Measurements from ENCODE around the gene PPP1R11. TPM values are rescaled to one million over a fixed set of nuclear protein-coding genes. Genes with fewer than 3 reads are reported as not detected.

The PPP1R11 gene
- total RNA-seq, 2 donors from 2014 or later, result 32.4 to 35.2 TPM

- H3K27ac Mint-ChIP-seq, result no peak overlapping the region
- no peaks in the 10 kb centered on the region for H3K4me1 ChIP-seq (ENCODE audit: control insufficient read depth, insufficient read depth, low read length)
- no peaks in the 10 kb centered on the region for H3K9me3 Mint-ChIP-seq
- no peaks in the 10 kb centered on the region for H3K36me3 ChIP-seq (ENCODE audit: control insufficient read depth, insufficient read depth, low read length)
- H3K27me3 Mint-ChIP-seq (ENCODE audit: insufficient read depth), result no peaks in the 10 kb centered on the region
- no peak overlapping the region for H3K4me3 ChIP-seq (ENCODE audit: low read length)
- H3K9ac ChIP-seq (ENCODE audit: extremely low read depth, low read length, poor library complexity, severe bottlenecking), result no peak overlapping the region
- H3K4me3 Mint-ChIP-seq, result no peak overlapping the region
- H3K4me1 Mint-ChIP-seq, result no peaks in the 10 kb centered on the region
- WGBS, 2 experiments (ENCODE audit: insufficient coverage in 1 of 2, insufficient read length in 1 of 2), result 62% methylated on average over 2 of the region's 2 CpGs; no CpG with 5 or more reads in 1 of the 2 experiments
- no peaks in the 10 kb centered on the region for H3K36me3 Mint-ChIP-seq (ENCODE audit: low read depth)
- no peak overlapping the region for H3K27ac ChIP-seq (ENCODE audit: low read depth, low read length)
- no peaks in the 10 kb centered on the region for H3K9me3 ChIP-seq (ENCODE audit: control insufficient read depth, low read length)
- H3K27me3 ChIP-seq (ENCODE audit: control insufficient read depth, insufficient read depth, low read length, poor library complexity, severe bottlenecking), result no peaks in the 10 kb centered on the region
- no peak for TF ChIP-seq CTCF (conservative IDR thresholded peaks at IDR 0.05)
- DNase-seq, result no peak
Observed at GRCh38 chr6:30047220-30047619, 19.8 kb upstream of the PPP1R11 start.

- H3K9me3 ChIP-seq (ENCODE audit: control insufficient read depth, low read length), result no peaks in the 10 kb centered on the region
- no peak overlapping the region for H3K27ac ChIP-seq (ENCODE audit: low read depth, low read length)
- Mint-ChIP-seq H3K4me1 (no peaks in the 10 kb centered on the region), H3K27me3 (ENCODE audit: insufficient read depth) (no peaks in the 10 kb centered on the region), H3K4me3 (no peak overlapping the region), H3K36me3 (ENCODE audit: low read depth) (peaks cover 4% of the 10 kb centered on the region), H3K27ac (no peak overlapping the region), H3K9me3 (no peaks in the 10 kb centered on the region)
- H3K9ac ChIP-seq (ENCODE audit: extremely low read depth, low read length, poor library complexity, severe bottlenecking), result no peak overlapping the region
- H3K4me1 ChIP-seq (ENCODE audit: control insufficient read depth, insufficient read depth, low read length), result no peaks in the 10 kb centered on the region
- no peak for DNase-seq
- TF ChIP-seq CTCF (conservative IDR thresholded peaks at IDR 0.05), result no peak
- no peaks in the 10 kb centered on the region for H3K27me3 ChIP-seq (ENCODE audit: control insufficient read depth, insufficient read depth, low read length, poor library complexity, severe bottlenecking)
- 83 to 100% methylated on average over 1 to 3 of the region's 3 CpGs for WGBS, 2 experiments (ENCODE audit: insufficient coverage in 1 of 2, insufficient read length in 1 of 2)
- H3K4me3 ChIP-seq (ENCODE audit: low read length), result no peak overlapping the region
- H3K36me3 ChIP-seq (ENCODE audit: control insufficient read depth, insufficient read depth, low read length), result peaks cover 5% of the 10 kb centered on the region
Observed at GRCh38 chr6:30053682-30054081, 13.3 kb upstream of the PPP1R11 start.

DNA sequence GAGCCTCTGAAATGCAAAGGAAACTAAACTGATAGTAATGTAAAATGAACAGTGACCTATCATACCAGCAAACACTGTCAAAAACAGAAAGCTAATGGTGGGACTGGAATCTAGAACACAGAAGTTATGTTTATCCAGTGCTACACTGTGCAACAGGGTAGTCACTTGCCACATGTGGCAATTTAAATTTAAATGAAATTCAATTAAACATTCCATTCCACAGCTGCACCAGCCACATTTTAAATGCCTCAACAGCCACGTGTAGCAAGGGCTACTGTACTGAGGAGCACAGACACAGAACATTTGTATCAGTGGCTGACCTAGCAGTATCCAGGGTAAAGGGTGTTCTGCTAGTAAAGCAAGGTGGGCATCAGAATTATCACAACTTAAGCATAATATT, 11.5 kb upstream of the PPP1R11 start:
- no peak for DNase-seq
- H3K27ac Mint-ChIP-seq, result no peak overlapping the region
- H3K4me1 ChIP-seq (ENCODE audit: control insufficient read depth, insufficient read depth, low read length), result peaks cover 2% of the 10 kb centered on the region
- no peaks in the 10 kb centered on the region for H3K27me3 Mint-ChIP-seq (ENCODE audit: insufficient read depth)
- no peak for TF ChIP-seq CTCF (conservative IDR thresholded peaks at IDR 0.05)
- H3K9me3 ChIP-seq (ENCODE audit: control insufficient read depth, low read length), result no peaks in the 10 kb centered on the region
- H3K4me3 ChIP-seq (ENCODE audit: low read length), result no peak overlapping the region
- H3K9me3 Mint-ChIP-seq, result no peaks in the 10 kb centered on the region
- peaks cover 4% of the 10 kb centered on the region for H3K36me3 Mint-ChIP-seq (ENCODE audit: low read depth)
- H3K9ac ChIP-seq (ENCODE audit: extremely low read depth, low read length, poor library complexity, severe bottlenecking), result no peak overlapping the region
- no peaks in the 10 kb centered on the region for H3K27me3 ChIP-seq (ENCODE audit: control insufficient read depth, insufficient read depth, low read length, poor library complexity, severe bottlenecking)
- WGBS, 2 experiments (ENCODE audit: insufficient coverage in 1 of 2, insufficient read length in 1 of 2), result 60 to 81% methylated on average over 1 of the region's 1 CpG
- peaks cover 5% of the 10 kb centered on the region for H3K36me3 ChIP-seq (ENCODE audit: control insufficient read depth, insufficient read depth, low read length)
- no peak overlapping the region for H3K27ac ChIP-seq (ENCODE audit: low read depth, low read length)
- peaks cover 3% of the 10 kb centered on the region for H3K4me1 Mint-ChIP-seq
- H3K4me3 Mint-ChIP-seq, result no peak overlapping the region

Measured in endodermal cell (in vitro differentiated cells).